IMR-90 (cell line): ENCODE measurements around the gene RAB9A. TPM values are rescaled to one million over a fixed set of nuclear protein-coding genes. Genes with fewer than 3 reads are reported as not detected.

Experiments used
- ATAC-seq: fragments of 200-7000 bp; cut with Tn5 transposase; 2 replicates; pipeline ENCODE4 v1.9.1; 2020; ENCODE audit warnings: low read depth, mild to moderate bottlenecking, moderate library complexity
- BruUV-seq: library from RNA; stranded (reverse); fragments of 400-500 nt; replicated peaks from 2 replicates; lab custom pipeline; 2021; lab: Mats Ljungman, UMichigan
- CTCF ChIA-PET: fragments of 300-600 bp; formaldehyde crosslinking; extraction: SDS; loops from one replicate; lab custom pipeline; 2021; ENCODE audit warnings: antibody characterized with exemption; lab: Yijun Ruan, JAX
- POLR2A ChIA-PET: fragments of 300-600 bp; sonication (Branson Sonifier 250); formaldehyde crosslinking; loops from one replicate; lab custom pipeline; 2022; ENCODE audit warnings: antibody characterized with exemption; ENCODE audit not compliant: unreplicated experiment; lab: Charles Lee
- DNase-seq: peaks from one replicate; pipeline ENCODE4 v3.0.0; 2013
- H2AFZ ChIP-seq: replicated peaks from 2 replicates; pipeline ENCODE3; 2013; ENCODE audit warnings: low read length, mild to moderate bottlenecking; ENCODE audit not compliant: poor library complexity
- H2AK5ac ChIP-seq: 2 replicates; pipeline ENCODE4 v1.6.1; 2013; ENCODE audit warnings: low read depth, low read length, inconsistent platforms
- H2AK9ac ChIP-seq: replicated peaks from 2 replicates; pipeline ENCODE3; 2013; ENCODE audit warnings: mild to moderate bottlenecking, low read depth, low read length, moderate library complexity; ENCODE audit not compliant: poor library complexity
- H2BK120ac ChIP-seq: 2 replicates; pipeline ENCODE4 v1.6.1; 2013; ENCODE audit warnings: low read depth, low read length, inconsistent platforms
- H2BK15ac ChIP-seq: 3 replicates; pipeline ENCODE4 v1.6.1; 2013; ENCODE audit warnings: low read depth, low read length, inconsistent platforms
- H2BK20ac ChIP-seq: 2 replicates; pipeline ENCODE4 v1.6.1; 2013; ENCODE audit warnings: low read depth, mild to moderate bottlenecking, inconsistent platforms, low read length, moderate library complexity
- H2BK5ac ChIP-seq: 2 replicates; pipeline ENCODE4 v1.6.1; 2013; ENCODE audit warnings: mild to moderate bottlenecking, low read depth, low read length, inconsistent platforms; ENCODE audit not compliant: poor library complexity, severe bottlenecking
- H3K14ac ChIP-seq: replicated peaks from 2 replicates; pipeline ENCODE4 v1.6.1; 2013; ENCODE audit warnings: low read depth, low read length, inconsistent platforms
- H3K18ac ChIP-seq: 2 replicates; pipeline ENCODE4 v1.6.1; 2013; ENCODE audit warnings: low read depth, low read length, control low read depth
- H3K23ac ChIP-seq: 2 replicates; pipeline ENCODE4 v1.6.1; 2013; ENCODE audit warnings: low read depth, low read length, inconsistent platforms
- H3K27ac ChIP-seq: 2 replicates; pipeline ENCODE4 v1.5.1; 2013; ENCODE audit warnings: mild to moderate bottlenecking, control low read depth, low read length; ENCODE audit not compliant: insufficient read depth
- H3K27me3 ChIP-seq: 2 replicates; pipeline ENCODE4 v1.6.1; 2013; ENCODE audit warnings: low read length; ENCODE audit not compliant: control insufficient read depth, insufficient read depth
- H3K36me3 ChIP-seq: 2 replicates; pipeline ENCODE4 v1.6.1; 2013; ENCODE audit warnings: low read length, mixed read lengths; ENCODE audit not compliant: control insufficient read depth, insufficient read depth
- H3K4ac ChIP-seq: 2 replicates; pipeline ENCODE4 v1.6.1; 2013; ENCODE audit warnings: low read depth, low read length, inconsistent platforms
- H3K4me1 ChIP-seq: 2 replicates; pipeline ENCODE4 v1.6.1; 2013; ENCODE audit warnings: low read length, mixed read lengths; ENCODE audit not compliant: control insufficient read depth, insufficient read depth
- H3K4me2 ChIP-seq: 2 replicates; pipeline ENCODE4 v1.6.1; 2013; ENCODE audit warnings: low read depth, mild to moderate bottlenecking, control low read depth, low read length, moderate library complexity
- H3K4me3 ChIP-seq: 2 replicates; pipeline ENCODE4 v1.5.1; 2013; ENCODE audit warnings: low read depth, mild to moderate bottlenecking, control low read depth, low read length, moderate library complexity; ENCODE audit not compliant: insufficient read depth
- H3K56ac ChIP-seq: 2 replicates; pipeline ENCODE4 v1.6.1; 2013; ENCODE audit warnings: low read length, inconsistent platforms; ENCODE audit not compliant: insufficient read depth; ENCODE audit errors: extremely low read depth
- H3K79me1 ChIP-seq, 2 experiments: 2 replicates each; pipeline ENCODE4 v1.6.1; 2013; ENCODE audit warnings: low read length in 2 of 2, inconsistent platforms in 1 of 2, low read depth in 1 of 2
- H3K9ac ChIP-seq: 2 replicates; pipeline ENCODE4 v1.6.1; 2013; ENCODE audit warnings: low read depth, low read length, control low read depth
- H3K9me1 ChIP-seq: 2 replicates; pipeline ENCODE4 v1.6.1; 2013; ENCODE audit warnings: low read length, inconsistent platforms; ENCODE audit not compliant: insufficient read depth
- H3K9me3 ChIP-seq: 2 replicates; pipeline ENCODE4 v1.6.1; 2013; ENCODE audit warnings: low read length; ENCODE audit not compliant: control insufficient read depth, insufficient read depth
- H4K20me1 ChIP-seq: 2 replicates; pipeline ENCODE4 v1.6.1; 2013; ENCODE audit warnings: low read length, inconsistent platforms; ENCODE audit not compliant: insufficient read depth
- H4K5ac ChIP-seq: 2 replicates; pipeline ENCODE4 v1.6.1; 2013; ENCODE audit warnings: mild to moderate bottlenecking, low read depth, low read length, control low read depth
- H4K8ac ChIP-seq, 2 experiments: 2 replicates each; pipeline ENCODE4 v1.6.1; 2013; ENCODE audit warnings: low read depth in 2 of 2, low read length in 2 of 2, control low read depth in 1 of 2, inconsistent platforms in 1 of 2
- H4K91ac ChIP-seq: 2 replicates; pipeline ENCODE4 v1.6.1; 2013; ENCODE audit warnings: low read depth, low read length, inconsistent platforms; ENCODE audit not compliant: insufficient read depth
- BHLHE40 ChIP-seq: fragments of 150-350 bp; IDR thresholded peaks from 2 replicates; pipeline ENCODE4 v1.6.1; 2016; ENCODE audit warnings: mild to moderate bottlenecking, low read depth, low read length
- CEBPB ChIP-seq: IDR thresholded peaks from 2 replicates; pipeline ENCODE4 v1.6.1; 2012; ENCODE audit warnings: low read depth, low read length, improper control_type of control experiment
- CHD1 ChIP-seq: IDR thresholded peaks from 2 replicates; pipeline ENCODE4 v1.6.1; 2012; ENCODE audit warnings: low read depth, low read length, improper control_type of control experiment
- MAZ ChIP-seq: IDR thresholded peaks from 2 replicates; pipeline ENCODE4 v1.6.1; 2012; ENCODE audit warnings: low read depth, mild to moderate bottlenecking, low read length, improper control_type of control experiment, moderate library complexity, borderline replicate concordance
- MXI1 ChIP-seq: IDR thresholded peaks from 2 replicates; pipeline ENCODE4 v1.6.1; 2012; ENCODE audit warnings: low read depth, mild to moderate bottlenecking, low read length, moderate library complexity, borderline replicate concordance
- NFE2L2 ChIP-seq: fragments of 150-350 bp; IDR thresholded peaks from 2 replicates; pipeline ENCODE4 v1.6.1; 2016; ENCODE audit warnings: low read depth, mild to moderate bottlenecking, low read length
- RAD21 ChIP-seq: IDR thresholded peaks from 2 replicates; pipeline ENCODE4 v1.6.1; 2012; ENCODE audit warnings: low read length, improper control_type of control experiment
- RCOR1 ChIP-seq: IDR thresholded peaks from 2 replicates; pipeline ENCODE4 v1.6.1; 2012; ENCODE audit warnings: mild to moderate bottlenecking, low read length, improper control_type of control experiment; ENCODE audit not compliant: insufficient replicate concordance
- RFX5 ChIP-seq: IDR thresholded peaks from 2 replicates; pipeline ENCODE4 v1.8.0; 2012; ENCODE audit warnings: low read depth, mild to moderate bottlenecking, low read length, moderate library complexity
- dilution Hi-C: fragments of 300-500 bp; cut with HindIII; formaldehyde crosslinking; loops from one replicate; pipeline ENCODE4 v1.14.3; 2018; ENCODE audit warnings: low sequenced_read_pairs; ENCODE audit not compliant: unreplicated experiment
- in situ Hi-C: fragments of 300-500 bp; cut with MboI; formaldehyde crosslinking; loops from 3 replicates; pipeline ENCODE4 v1.14.3; 2019; ENCODE audit warnings: low sequenced_read_pairs, inconsistent platforms, mixed read lengths
- intact Hi-C: fragments of 100-400 bp; cut with micrococcal nuclease; formaldehyde crosslinking; loops from 2 replicates; pipeline ENCODE4 v1.10.0; 2022
- polyA plus RNA-seq, 3 experiments: library from polyadenylated mRNA; depleted of rRNA; stranded (reverse); fragments of >200 nt; gene quantifications; 2 replicates each; pipeline ENCODE4 v1.2.3, GENCODE V29; 2012; ENCODE audit warnings: low replicate concordance in 1 of 3
- total RNA-seq: library from RNA; depleted of rRNA; stranded (reverse); fragments of >200 nt; gene quantifications from 2 replicates; pipeline ENCODE4 v1.2.3, GENCODE V29; 2012
- TF ChIP-seq, protein P1 (sequence below): fragments of 150-350 bp; IDR thresholded peaks from 2 replicates; pipeline ENCODE4 v1.6.1; 2016; ENCODE audit warnings: low read depth, mild to moderate bottlenecking, low read length, moderate library complexity, borderline replicate concordance
- TF ChIP-seq, protein P2 (sequence below): fragments of 150-350 bp; IDR thresholded peaks from 2 replicates; pipeline ENCODE4 v1.6.1; 2017; ENCODE audit warnings: mild to moderate bottlenecking, antibody characterized with exemption, low read length, low read depth

The RAB9A gene
- total and polyA plus RNA-seq, 2 of the 4 experiments (the other 2 are of a cell fraction), result 15.8 to 22.3 TPM

DNA sequence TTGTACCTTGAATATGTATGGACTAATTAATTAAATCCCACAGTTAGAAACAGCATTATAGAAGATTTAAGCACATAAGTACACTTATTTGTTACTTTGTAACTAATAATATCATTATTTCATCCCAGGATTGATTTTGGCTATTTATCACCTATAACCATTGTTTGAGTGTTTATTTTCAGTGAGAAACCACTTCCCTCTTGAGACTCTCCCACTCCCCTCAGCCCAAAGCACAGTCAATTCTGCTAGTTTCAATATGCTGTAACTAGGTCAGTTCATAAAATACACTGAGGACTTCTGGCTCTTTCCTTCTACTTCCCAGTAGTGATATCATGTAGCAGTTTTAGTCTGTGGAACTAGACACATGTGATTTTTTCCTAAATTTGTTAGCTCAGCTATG, 61.9 kb downstream of the RAB9A start:
- Histone ChIP-seq H2AK5ac (no peak overlapping the region), H3K27ac (no peak overlapping the region), H3K9ac (no peak overlapping the region), H3K14ac (no peak overlapping the region), H3K27me3 (no peaks in the 10 kb centered on the region), H2AFZ (no peak overlapping the region), H3K4me2 (no peak overlapping the region), H3K9me1 (no peaks in the 10 kb centered on the region), H3K4me1 (peaks cover 2% of the 10 kb centered on the region), H3K56ac (no peak overlapping the region), H2BK5ac (no peak overlapping the region), H2BK15ac (no peak overlapping the region), H4K91ac (no peak overlapping the region), H3K79me1 (no peaks in the 10 kb centered on the region), H3K18ac (no peak overlapping the region), H4K8ac (no peak overlapping the region), H3K23ac (no peak overlapping the region), H3K4me3 (no peak overlapping the region), H4K5ac (no peak overlapping the region), H2AK9ac (no peak overlapping the region), H3K36me3 (no peaks in the 10 kb centered on the region; the same call in 1 of the 2 replicates), H3K4ac (no peak overlapping the region), H2BK20ac (no peak overlapping the region), H2BK120ac (no peak overlapping the region), H4K20me1 (no peaks in the 10 kb centered on the region), H3K9me3 (no peaks in the 10 kb centered on the region)
- TF ChIP-seq BHLHE40 (no peak), RAD21 (no peak), CHD1 (no peak), MAZ (no peak), RCOR1 (no peak), NFE2L2 (no peak), MXI1 (no peak), CEBPB (no peak), RFX5 (no peak)
- TF ChIP-seq, protein P1, sequence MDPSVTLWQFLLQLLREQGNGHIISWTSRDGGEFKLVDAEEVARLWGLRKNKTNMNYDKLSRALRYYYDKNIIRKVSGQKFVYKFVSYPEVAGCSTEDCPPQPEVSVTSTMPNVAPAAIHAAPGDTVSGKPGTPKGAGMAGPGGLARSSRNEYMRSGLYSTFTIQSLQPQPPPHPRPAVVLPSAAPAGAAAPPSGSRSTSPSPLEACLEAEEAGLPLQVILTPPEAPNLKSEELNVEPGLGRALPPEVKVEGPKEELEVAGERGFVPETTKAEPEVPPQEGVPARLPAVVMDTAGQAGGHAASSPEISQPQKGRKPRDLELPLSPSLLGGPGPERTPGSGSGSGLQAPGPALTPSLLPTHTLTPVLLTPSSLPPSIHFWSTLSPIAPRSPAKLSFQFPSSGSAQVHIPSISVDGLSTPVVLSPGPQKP, result no peak
- TF ChIP-seq, protein P2, sequence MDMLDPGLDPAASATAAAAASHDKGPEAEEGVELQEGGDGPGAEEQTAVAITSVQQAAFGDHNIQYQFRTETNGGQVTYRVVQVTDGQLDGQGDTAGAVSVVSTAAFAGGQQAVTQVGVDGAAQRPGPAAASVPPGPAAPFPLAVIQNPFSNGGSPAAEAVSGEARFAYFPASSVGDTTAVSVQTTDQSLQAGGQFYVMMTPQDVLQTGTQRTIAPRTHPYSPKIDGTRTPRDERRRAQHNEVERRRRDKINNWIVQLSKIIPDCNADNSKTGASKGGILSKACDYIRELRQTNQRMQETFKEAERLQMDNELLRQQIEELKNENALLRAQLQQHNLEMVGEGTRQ, result no peak
- intact Hi-C loops, result loop anchor here (1.0 kb wide), 1 partner anchor 281 kb away; no protein-coding TSS in a partner anchor
- POLR2A ChIA-PET, result no interaction called here
- ATAC-seq (no peak), DNase-seq (no peak)
- CTCF ChIA-PET, result interaction anchor here (1.6 kb wide), 1 partner anchor 244 kb away, joined by 3 read pairs; no protein-coding TSS in a partner anchor
- dilution Hi-C loops, result no loop called here
- in situ Hi-C loops, result no loop called here
- BruUV-seq, result no TSS peak
